GM19238 (cell line): ENCODE measurements around the gene EPB41L1.
"Not testable (repeated sequence)": the region's sequence is repeated elsewhere in the genome, so short reads cannot be mapped to it uniquely, and the experiment has no call there.

Source experiments
- DNase-seq: peaks from one replicate; pipeline ENCODE4 v3.0.0; 2011; ENCODE audit warnings: low spot score; ENCODE audit not compliant: insufficient read length

The EPB41L1 gene

GRCh38 chr20:36125097-36125496, 29.4 kb upstream of the EPB41L1 start:
- no peak for DNase-seq

- DNase-seq, result no peak
These were observed 27.6 kb upstream of the EPB41L1 start for GRCh38 chr20:36126836-36127527.

- no peak for DNase-seq
These were observed 25.9 kb upstream of the EPB41L1 start for GRCh38 chr20:36128463-36129159.

GRCh38 chr20:36129160-36129543, 25.4 kb upstream of the EPB41L1 start:
- DNase-seq, result no peak

GRCh38 chr20:36130390-36130789, 24.1 kb upstream of the EPB41L1 start:
- no peak for DNase-seq

- DNase-seq, result no peak
These were observed 21.7 kb upstream of the EPB41L1 start for GRCh38 chr20:36132802-36133211.

GRCh38 chr20:36133821-36134220, 20.7 kb upstream of the EPB41L1 start:
- DNase-seq, result no peak

- no peak for DNase-seq
These were observed 19.4 kb upstream of the EPB41L1 start for GRCh38 chr20:36135159-36135558.

- no peak for DNase-seq
These were observed 18.7 kb upstream of the EPB41L1 start for GRCh38 chr20:36135821-36136220.

GRCh38 chr20:36137313-36137712, 17.2 kb upstream of the EPB41L1 start:
- DNase-seq, result not testable (repeated sequence)

GRCh38 chr20:36141310-36141709, 13.2 kb upstream of the EPB41L1 start:
- DNase-seq, result no peak

GRCh38 chr20:36144336-36144735, 10.2 kb upstream of the EPB41L1 start:
- no peak for DNase-seq

- DNase-seq, result no peak
These were observed 8.4 kb upstream of the EPB41L1 start for GRCh38 chr20:36145877-36146707.

- DNase-seq, result no peak
These were observed 6.8 kb upstream of the EPB41L1 start for GRCh38 chr20:36147690-36148089.

GRCh38 chr20:36148439-36148838, 6.1 kb upstream of the EPB41L1 start:
- DNase-seq, result no peak

GRCh38 chr20:36149012-36149411, 5.5 kb upstream of the EPB41L1 start:
- no peak for DNase-seq

GRCh38 chr20:36149469-36149868, 5.1 kb upstream of the EPB41L1 start:
- no peak for DNase-seq

GRCh38 chr20:36150489-36150846, 4.1 kb upstream of the EPB41L1 start:
- DNase-seq, result no peak

- no peak for DNase-seq
These were observed 3.5 kb upstream of the EPB41L1 start for GRCh38 chr20:36150847-36151539.

GRCh38 chr20:36152261-36152660, 2.3 kb upstream of the EPB41L1 start:
- DNase-seq, result no peak

GRCh38 chr20:36153204-36153603, 1.3 kb upstream of the EPB41L1 start:
- DNase-seq, result no peak
